ENCODE results near the gene PLCB2.

DNA sequence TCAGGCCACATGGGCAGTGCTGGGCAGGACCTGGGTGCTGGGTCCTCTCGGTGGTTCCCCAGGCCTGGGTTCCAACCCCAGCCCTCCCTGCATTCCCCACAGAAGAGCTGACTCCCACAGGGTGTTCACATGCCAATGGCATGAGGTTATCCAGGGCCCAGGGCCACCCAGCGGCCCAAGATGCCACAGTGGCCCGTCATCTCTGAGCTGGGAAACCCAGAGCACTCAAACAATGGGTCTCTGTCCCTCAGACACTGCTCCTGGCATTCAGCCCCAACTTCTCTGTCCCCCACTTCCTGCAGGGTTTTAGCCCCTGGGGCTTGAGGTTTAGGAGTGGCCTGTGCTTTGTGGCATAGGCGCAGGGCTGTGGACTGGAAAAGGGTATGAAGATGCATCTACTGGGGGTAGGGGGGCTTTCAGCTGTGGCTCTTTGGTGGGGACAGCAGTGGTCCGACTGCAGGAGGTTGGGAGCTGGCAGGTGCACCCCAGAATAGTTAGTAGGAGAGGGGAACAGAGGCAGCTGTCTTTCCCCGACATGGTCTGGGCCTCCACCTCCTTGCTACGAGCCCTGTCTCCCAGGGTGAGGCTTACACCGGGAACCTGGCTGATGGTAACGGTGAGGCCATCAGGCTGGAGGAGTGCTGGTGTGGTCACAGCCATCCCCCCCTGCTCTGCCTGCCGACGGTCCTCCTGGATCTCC lies 31.3 kb upstream of the PLCB2 start:
- TF ChIP-seq POLR2AphosphoS5 (IDR thresholded peaks at IDR 0.05; ENCODE audit: control insufficient read depth, insufficient read depth, low read depth, low read length) (no peak), NONO (IDR thresholded peaks at IDR 0.05; ENCODE audit: low read depth in 2 of 2, low read length in 1 of 2) (no peak), SMAD3 (CRISPR knock-in tag; conservative IDR thresholded peaks at IDR 0.05) (no peak), CTCF (IDR thresholded peaks at IDR 0.05 in 2 of 3, conservative IDR thresholded peaks at IDR 0.05 in 1 of 3; ENCODE audit: insufficient read depth in 2 of 3, low read depth in 1 of 3, low read length in 3 of 3) (no peak), POU5F1 (IDR thresholded peaks at IDR 0.05; ENCODE audit: borderline replicate concordance, low read depth, low read length, partially characterized antibody) (no peak), TCF3 (CRISPR knock-in tag; IDR thresholded peaks at IDR 0.05) (no peak), FIP1L1 (IDR thresholded peaks at IDR 0.05; ENCODE audit: low read depth, low read length, poor library complexity, severe bottlenecking) (no peak), IRF2 (CRISPR knock-in tag; IDR thresholded peaks at IDR 0.05) (no peak), BRF1 (IDR thresholded peaks at IDR 0.05; ENCODE audit: borderline replicate concordance, extremely low read depth, insufficient read length) (no peak), TBL1XR1 (IDR thresholded peaks at IDR 0.05; ENCODE audit: low read length in 2 of 2) (no peak), TFAP4 (CRISPR knock-in tag; IDR thresholded peaks at IDR 0.05; ENCODE audit: borderline replicate concordance) (no peak), ARID2 (IDR thresholded peaks at IDR 0.05) (no peak)
- TF ChIP-seq, protein P1, sequence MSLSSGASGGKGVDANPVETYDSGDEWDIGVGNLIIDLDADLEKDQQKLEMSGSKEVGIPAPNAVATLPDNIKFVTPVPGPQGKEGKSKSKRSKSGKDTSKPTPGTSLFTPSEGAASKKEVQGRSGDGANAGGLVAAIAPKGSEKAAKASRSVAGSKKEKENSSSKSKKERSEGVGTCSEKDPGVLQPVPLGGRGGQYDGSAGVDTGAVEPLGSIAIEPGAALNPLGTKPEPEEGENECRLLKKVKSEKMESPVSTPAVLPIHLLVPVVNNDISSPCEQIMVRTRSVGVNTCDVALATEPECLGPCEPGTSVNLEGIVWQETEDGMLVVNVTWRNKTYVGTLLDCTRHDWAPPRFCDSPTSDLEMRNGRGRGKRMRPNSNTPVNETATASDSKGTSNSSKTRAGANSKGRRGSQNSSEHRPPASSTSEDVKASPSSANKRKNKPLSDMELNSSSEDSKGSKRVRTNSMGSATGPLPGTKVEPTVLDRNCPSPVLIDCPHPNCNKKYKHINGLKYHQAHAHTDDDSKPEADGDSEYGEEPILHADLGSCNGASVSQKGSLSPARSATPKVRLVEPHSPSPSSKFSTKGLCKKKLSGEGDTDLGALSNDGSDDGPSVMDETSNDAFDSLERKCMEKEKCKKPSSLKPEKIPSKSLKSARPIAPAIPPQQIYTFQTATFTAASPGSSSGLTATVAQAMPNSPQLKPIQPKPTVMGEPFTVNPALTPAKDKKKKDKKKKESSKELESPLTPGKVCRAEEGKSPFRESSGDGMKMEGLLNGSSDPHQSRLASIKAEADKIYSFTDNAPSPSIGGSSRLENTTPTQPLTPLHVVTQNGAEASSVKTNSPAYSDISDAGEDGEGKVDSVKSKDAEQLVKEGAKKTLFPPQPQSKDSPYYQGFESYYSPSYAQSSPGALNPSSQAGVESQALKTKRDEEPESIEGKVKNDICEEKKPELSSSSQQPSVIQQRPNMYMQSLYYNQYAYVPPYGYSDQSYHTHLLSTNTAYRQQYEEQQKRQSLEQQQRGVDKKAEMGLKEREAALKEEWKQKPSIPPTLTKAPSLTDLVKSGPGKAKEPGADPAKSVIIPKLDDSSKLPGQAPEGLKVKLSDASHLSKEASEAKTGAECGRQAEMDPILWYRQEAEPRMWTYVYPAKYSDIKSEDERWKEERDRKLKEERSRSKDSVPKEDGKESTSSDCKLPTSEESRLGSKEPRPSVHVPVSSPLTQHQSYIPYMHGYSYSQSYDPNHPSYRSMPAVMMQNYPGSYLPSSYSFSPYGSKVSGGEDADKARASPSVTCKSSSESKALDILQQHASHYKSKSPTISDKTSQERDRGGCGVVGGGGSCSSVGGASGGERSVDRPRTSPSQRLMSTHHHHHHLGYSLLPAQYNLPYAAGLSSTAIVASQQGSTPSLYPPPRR (CRISPR knock-in tag; IDR thresholded peaks at IDR 0.05; ENCODE audit: borderline replicate concordance) = no peak
